Body of pancreas (tissue), 4 donors: ENCODE results near the gene PDE4D.

ENCODE experiments used
- POLR2A ChIP-seq, 3 donors: fragments of 450-650 bp; IDR thresholded peaks; one replicate each; pipeline ENCODE4 v1.6.1; 2016; ENCODE audit warnings: antibody characterized with exemption in 3 of 3, mild to moderate bottlenecking in 2 of 3
- TF ChIP-seq, protein P1 (sequence below), 7 experiments: fragments of 450-650 bp in 4 of 7; fragments of 200-600 bp in 3 of 7; sonication (generic) in 3 of 7; IDR thresholded peaks; one replicate each; pipeline ENCODE4 v1.5.1; 2016 to 2019; ENCODE audit warnings: antibody characterized with exemption in 7 of 7

DNA sequence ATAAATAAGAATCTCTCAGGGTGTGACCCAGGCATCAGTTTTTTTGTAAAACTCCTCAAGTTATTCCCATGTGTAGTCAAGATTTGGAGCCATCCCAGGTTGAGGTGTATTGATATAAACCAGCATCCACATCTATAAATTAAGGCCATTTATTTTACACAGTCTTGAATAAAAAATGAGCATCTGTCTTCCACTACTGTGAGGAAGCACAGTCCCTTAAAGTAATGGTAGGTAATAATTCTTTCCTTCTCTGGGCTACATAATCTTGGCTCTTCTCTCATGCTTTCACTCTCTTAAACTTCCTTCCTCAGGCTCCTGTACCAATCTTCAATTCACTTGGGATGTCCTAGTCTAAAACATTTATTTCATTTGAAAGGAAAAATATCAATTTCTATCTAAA lies 110.3 kb downstream of the PDE4D start:
- TF ChIP-seq, protein P1, sequence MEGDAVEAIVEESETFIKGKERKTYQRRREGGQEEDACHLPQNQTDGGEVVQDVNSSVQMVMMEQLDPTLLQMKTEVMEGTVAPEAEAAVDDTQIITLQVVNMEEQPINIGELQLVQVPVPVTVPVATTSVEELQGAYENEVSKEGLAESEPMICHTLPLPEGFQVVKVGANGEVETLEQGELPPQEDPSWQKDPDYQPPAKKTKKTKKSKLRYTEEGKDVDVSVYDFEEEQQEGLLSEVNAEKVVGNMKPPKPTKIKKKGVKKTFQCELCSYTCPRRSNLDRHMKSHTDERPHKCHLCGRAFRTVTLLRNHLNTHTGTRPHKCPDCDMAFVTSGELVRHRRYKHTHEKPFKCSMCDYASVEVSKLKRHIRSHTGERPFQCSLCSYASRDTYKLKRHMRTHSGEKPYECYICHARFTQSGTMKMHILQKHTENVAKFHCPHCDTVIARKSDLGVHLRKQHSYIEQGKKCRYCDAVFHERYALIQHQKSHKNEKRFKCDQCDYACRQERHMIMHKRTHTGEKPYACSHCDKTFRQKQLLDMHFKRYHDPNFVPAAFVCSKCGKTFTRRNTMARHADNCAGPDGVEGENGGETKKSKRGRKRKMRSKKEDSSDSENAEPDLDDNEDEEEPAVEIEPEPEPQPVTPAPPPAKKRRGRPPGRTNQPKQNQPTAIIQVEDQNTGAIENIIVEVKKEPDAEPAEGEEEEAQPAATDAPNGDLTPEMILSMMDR (IDR thresholded peaks at IDR 0.05), result no peak
- TF ChIP-seq POLR2A (IDR thresholded peaks at IDR 0.05), result no peak
